DOHH2 (cell line): ENCODE results near the gene MEIS2.

Source experiments
- H3F3A ChIP-seq: fragments of 200-600 bp; sonication (generic), shearing (Covaris generic); 2 replicates; pipeline ENCODE4 v1.6.0; 2016; ENCODE audit warnings: antibody characterized with exemption, mild to moderate bottlenecking; ENCODE audit not compliant: control insufficient read depth, insufficient read depth
- H3K27ac ChIP-seq: fragments of 200-600 bp; sonication (generic); 2 replicates; pipeline ENCODE4 v1.5.1; 2014; ENCODE audit warnings: low read depth, mild to moderate bottlenecking, low read length, moderate library complexity
- H3K27me3 ChIP-seq: fragments of 200-600 bp; sonication (generic); 2 replicates; pipeline ENCODE4 v1.6.1; 2014; ENCODE audit warnings: mild to moderate bottlenecking, low read length, mixed read lengths; ENCODE audit not compliant: control insufficient read depth
- H3K36me3 ChIP-seq: fragments of 200-600 bp; sonication (generic); 2 replicates; pipeline ENCODE4 v1.6.1; 2014; ENCODE audit warnings: mild to moderate bottlenecking, low read length, moderate library complexity, mixed read lengths; ENCODE audit not compliant: control insufficient read depth
- H3K4me1 ChIP-seq: fragments of 200-600 bp; sonication (generic); 2 replicates; pipeline ENCODE4 v1.6.1; 2014; ENCODE audit warnings: mild to moderate bottlenecking, low read length, mixed read lengths; ENCODE audit not compliant: control insufficient read depth
- H3K4me2 ChIP-seq: fragments of 200-600 bp; sonication (generic); 2 replicates; pipeline ENCODE4 v1.6.0; 2014; ENCODE audit warnings: mild to moderate bottlenecking, low read length, moderate library complexity
- H3K4me3 ChIP-seq: fragments of 200-600 bp; sonication (generic); 2 replicates; pipeline ENCODE4 v1.5.1; 2014; ENCODE audit warnings: mild to moderate bottlenecking, low read length, mixed read lengths
- H3K79me2 ChIP-seq: fragments of 200-600 bp; sonication (generic); 2 replicates; pipeline ENCODE4 v1.6.1; 2014; ENCODE audit warnings: mild to moderate bottlenecking, low read length, mixed read lengths; ENCODE audit not compliant: control insufficient read depth
- H3K9me2 ChIP-seq: fragments of 200-600 bp; sonication (generic); replicated peaks from 2 replicates; pipeline ENCODE4 v1.6.1; 2014; ENCODE audit warnings: mild to moderate bottlenecking, low read length, mixed read lengths; ENCODE audit not compliant: control insufficient read depth
- H3K9me3 ChIP-seq: fragments of 200-600 bp; sonication (generic); 2 replicates; pipeline ENCODE4 v1.6.1; 2014; ENCODE audit warnings: antibody characterized with exemption, low read length, mixed read lengths; ENCODE audit not compliant: control insufficient read depth, insufficient read depth
- H4K20me1 ChIP-seq: fragments of 200-600 bp; sonication (generic); 2 replicates; pipeline ENCODE4 v1.6.0; 2014; ENCODE audit warnings: low read depth, mild to moderate bottlenecking, antibody characterized with exemption, low read length, moderate library complexity; ENCODE audit not compliant: control insufficient read depth, insufficient read depth
- CTCF ChIP-seq: fragments of 200-600 bp; sonication (generic); IDR thresholded peaks from one replicate; pipeline ENCODE4 v1.5.1; 2014; ENCODE audit warnings: antibody characterized with exemption, mild to moderate bottlenecking, low read depth, low read length; ENCODE audit not compliant: poor library complexity, severe bottlenecking
- EZH2phosphoT487 ChIP-seq: fragments of 200-600 bp; sonication (generic); IDR thresholded peaks from 2 replicates; pipeline ENCODE4 v1.6.1; 2017; ENCODE audit warnings: borderline replicate concordance, mild to moderate bottlenecking, antibody characterized with exemption, low read length, moderate library complexity, mixed read lengths

The MEIS2 gene

GRCh38 chr15:37077623-37078351 lies 22.6 kb downstream of the MEIS2 start:
- H3K79me2 ChIP-seq = no peaks in the 10 kb centered on the region

GRCh38 chr15:37076543-37076942 lies 23.8 kb downstream of the MEIS2 start:
- TF ChIP-seq CTCF (no peak), EZH2phosphoT487 (no peak)
- Histone ChIP-seq H4K20me1 (no peaks in the 10 kb centered on the region), H3K9me2 (no peaks in the 10 kb centered on the region), H3K79me2 (no peaks in the 10 kb centered on the region), H3K9me3 (no peaks in the 10 kb centered on the region), H3K4me3 (no peak overlapping the region), H3K36me3 (peaks cover 66% of the 10 kb centered on the region), H3K27ac (no peak overlapping the region), H3K27me3 (no peaks in the 10 kb centered on the region), H3F3A (no peaks in the 10 kb centered on the region), H3K4me1 (no peaks in the 10 kb centered on the region), H3K4me2 (no peak overlapping the region)

More at GRCh38 chr15:37077623-37078351, 22.6 kb downstream of the MEIS2 start:
- no peak overlapping the region for H3K4me3 ChIP-seq
- peaks cover 72% of the 10 kb centered on the region for H3K36me3 ChIP-seq
- H4K20me1 ChIP-seq = no peaks in the 10 kb centered on the region
- no peak overlapping the region for H3K27ac ChIP-seq
- H3K27me3 ChIP-seq = no peaks in the 10 kb centered on the region
- H3K4me2 ChIP-seq = no peak overlapping the region
- H3K9me2 ChIP-seq = no peaks in the 10 kb centered on the region
- H3F3A ChIP-seq = no peaks in the 10 kb centered on the region
- H3K9me3 ChIP-seq = no peaks in the 10 kb centered on the region
- no peaks in the 10 kb centered on the region for H3K4me1 ChIP-seq
- no peak for TF ChIP-seq CTCF
- no peak for TF ChIP-seq EZH2phosphoT487

GRCh38 chr15:37075777-37076176 lies 24.6 kb downstream of the MEIS2 start:
- no peak overlapping the region for H3K4me3 ChIP-seq
- H3K4me1 ChIP-seq = no peaks in the 10 kb centered on the region
- no peaks in the 10 kb centered on the region for H4K20me1 ChIP-seq
- no peak overlapping the region for H3K4me2 ChIP-seq
- no peaks in the 10 kb centered on the region for H3K79me2 ChIP-seq
- H3K27ac ChIP-seq = no peak overlapping the region
- H3K36me3 ChIP-seq = peaks cover 63% of the 10 kb centered on the region
- no peaks in the 10 kb centered on the region for H3F3A ChIP-seq
- no peaks in the 10 kb centered on the region for H3K27me3 ChIP-seq
- no peak for TF ChIP-seq CTCF
- no peak for TF ChIP-seq EZH2phosphoT487
- no peaks in the 10 kb centered on the region for H3K9me2 ChIP-seq
- H3K9me3 ChIP-seq = no peaks in the 10 kb centered on the region

GRCh38 chr15:37072181-37072580 lies 28.2 kb downstream of the MEIS2 start:
- Histone ChIP-seq H3K4me2 (no peak overlapping the region), H4K20me1 (no peaks in the 10 kb centered on the region), H3K36me3 (peaks cover 56% of the 10 kb centered on the region)

More at GRCh38 chr15:37072181-37072580, 28.2 kb downstream of the MEIS2 start:
- Histone ChIP-seq H3F3A (no peaks in the 10 kb centered on the region), H3K79me2 (no peaks in the 10 kb centered on the region), H3K9me3 (no peaks in the 10 kb centered on the region), H3K4me3 (no peak overlapping the region), H3K9me2 (no peaks in the 10 kb centered on the region), H3K27me3 (no peaks in the 10 kb centered on the region), H3K4me1 (no peaks in the 10 kb centered on the region), H3K27ac (no peak overlapping the region)
- TF ChIP-seq CTCF = no peak
- TF ChIP-seq EZH2phosphoT487 = no peak
